Measurements from ENCODE around the gene PRPF19.

The PRPF19 gene

GRCh38 chr11:60938500-60938899, 32.1 kb upstream of the PRPF19 start:
- in situ Hi-C loops (cut with HindIII; ENCODE audit: low sequenced_read_pairs): no loop called here

GRCh38 chr11:60937811-60938210, 31.4 kb upstream of the PRPF19 start:
- in situ Hi-C loops (cut with HindIII; ENCODE audit: low sequenced_read_pairs): no loop called here

DNA sequence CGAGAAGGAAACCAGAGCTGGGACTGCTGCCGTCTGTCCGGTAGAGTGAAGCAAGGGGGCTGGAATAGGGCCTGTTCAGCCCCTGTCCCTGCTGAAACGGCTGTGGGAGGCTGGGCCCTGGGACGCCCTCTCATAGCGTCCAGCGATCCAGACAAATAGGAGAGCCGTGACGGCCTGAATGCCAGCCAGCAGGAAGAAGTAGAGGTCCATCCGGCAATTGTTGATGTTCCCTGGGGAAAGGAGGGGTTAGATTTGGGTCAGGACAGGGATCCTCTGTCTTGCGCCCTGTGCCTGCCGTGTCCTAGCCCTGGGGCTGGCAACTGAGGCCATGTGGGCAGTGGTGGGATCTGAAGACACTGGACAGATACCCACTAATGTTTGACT, 30.8 kb upstream of the PRPF19 start:
- in situ Hi-C loops (cut with HindIII; ENCODE audit: low sequenced_read_pairs): no loop called here

- in situ Hi-C loops (cut with HindIII; ENCODE audit: low sequenced_read_pairs): no loop called here
Measured at GRCh38 chr11:60936467-60937143, 30.2 kb upstream of the PRPF19 start.

GRCh38 chr11:60935676-60936442, 29.5 kb upstream of the PRPF19 start:
- in situ Hi-C loops (cut with HindIII; ENCODE audit: low sequenced_read_pairs): no loop called here

GRCh38 chr11:60934790-60935605, 28.6 kb upstream of the PRPF19 start:
- in situ Hi-C loops (cut with HindIII; ENCODE audit: low sequenced_read_pairs): loop anchor here (5.0 kb wide), 1 partner anchor 92 kb away; no protein-coding TSS in a partner anchor

GRCh38 chr11:60934124-60934789, 27.9 kb upstream of the PRPF19 start:
- in situ Hi-C loops (cut with HindIII; ENCODE audit: low sequenced_read_pairs): loop anchor here (5.0 kb wide), 1 partner anchor 93 kb away; no protein-coding TSS in a partner anchor

DNA sequence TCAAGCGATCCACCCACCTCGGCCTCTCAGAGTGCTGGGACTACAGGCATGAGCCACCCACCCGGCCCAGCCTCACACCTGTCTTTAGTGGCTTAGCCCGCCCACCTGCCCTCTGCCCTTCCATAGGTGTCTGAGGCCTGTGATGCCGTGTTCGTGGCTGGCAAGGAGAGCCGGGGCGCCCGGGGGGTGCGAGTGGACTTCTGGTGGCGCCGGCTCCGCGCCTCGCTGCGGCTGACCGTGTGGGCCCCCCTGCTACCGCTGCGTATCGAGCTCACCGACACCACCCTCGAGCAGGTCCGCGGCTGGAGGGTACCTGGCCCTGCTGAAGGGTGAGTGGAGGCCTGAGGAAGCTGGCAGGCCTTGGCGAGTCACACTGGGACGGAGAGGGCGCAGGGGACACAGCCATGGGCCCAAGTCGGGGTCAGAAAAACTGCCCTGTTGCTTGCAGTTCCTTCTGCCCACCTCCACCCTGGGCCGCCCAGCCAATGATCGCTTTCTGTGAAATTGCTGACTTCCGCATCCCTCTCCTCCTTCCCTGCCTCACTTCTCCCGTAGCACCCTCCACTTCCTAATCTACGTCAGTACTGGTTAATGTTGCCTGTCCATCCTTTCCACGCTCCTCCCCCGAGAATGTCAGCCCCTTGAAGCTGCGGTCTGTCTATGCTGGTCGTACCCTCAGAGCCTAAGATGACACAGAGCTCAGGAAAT, 27.2 kb upstream of the PRPF19 start:
- in situ Hi-C loops (cut with HindIII; ENCODE audit: low sequenced_read_pairs): loop anchor here (5.0 kb wide), 1 partner anchor 94 kb away; no protein-coding TSS in a partner anchor

DNA sequence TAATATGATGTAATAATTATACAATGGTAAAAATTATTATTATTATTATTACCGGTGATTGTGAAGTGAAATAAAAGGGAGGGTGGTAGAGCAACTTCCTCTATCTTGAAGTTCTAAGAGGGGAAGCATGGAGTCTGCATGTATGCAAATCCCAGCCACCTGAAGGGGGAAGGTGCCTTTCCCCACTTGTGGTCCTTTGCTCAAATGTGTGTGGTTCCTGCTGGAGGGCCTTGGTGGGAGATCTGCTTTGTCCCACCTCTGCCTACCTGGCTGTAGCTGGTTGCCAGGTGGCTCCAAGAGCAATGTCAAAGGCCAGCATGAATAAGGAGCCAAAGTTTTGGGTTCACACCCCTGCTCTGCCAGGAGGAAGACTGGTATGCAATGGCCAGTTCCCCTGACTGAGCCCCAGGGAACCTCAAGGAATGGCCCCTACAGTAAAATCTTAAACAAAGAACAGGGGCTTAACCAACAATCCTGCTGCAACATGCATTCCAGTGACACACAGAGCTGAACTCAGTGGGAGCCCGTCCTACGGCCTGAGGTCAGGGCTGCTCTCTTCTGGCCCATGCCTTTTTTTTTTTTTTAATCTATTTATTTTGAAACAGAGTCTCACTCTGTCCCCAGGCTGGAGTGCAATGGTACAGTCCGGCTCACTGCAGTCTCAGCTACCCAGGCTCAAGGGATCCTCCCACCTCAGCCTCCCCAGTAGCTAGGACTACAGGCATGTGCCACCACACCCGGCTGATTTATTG, 26.4 kb upstream of the PRPF19 start:
- in situ Hi-C loops (cut with HindIII; ENCODE audit: low sequenced_read_pairs): loop anchor here (5.0 kb wide), 1 partner anchor 95 kb away; no protein-coding TSS in a partner anchor

DNA sequence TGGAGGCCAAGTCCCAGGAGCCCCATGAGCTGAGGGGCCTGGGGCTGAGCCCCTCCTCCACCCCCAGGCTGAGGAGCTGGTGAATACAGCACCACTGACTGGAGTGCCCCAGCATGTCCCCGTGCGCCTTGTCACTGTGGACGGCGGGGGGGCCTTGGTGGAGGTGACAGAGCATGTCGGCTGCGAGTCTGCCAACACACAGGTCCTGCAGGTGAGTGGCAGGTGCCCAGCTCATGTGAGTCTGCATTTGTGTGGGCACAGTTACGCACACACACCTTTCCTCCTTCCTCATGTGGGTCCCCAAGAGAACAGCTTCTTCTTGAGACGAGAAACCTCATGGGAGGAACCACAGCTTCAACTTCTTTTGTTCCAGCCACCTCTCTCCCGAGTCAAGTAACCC, 25.5 kb upstream of the PRPF19 start:
- in situ Hi-C loops (cut with HindIII; ENCODE audit: low sequenced_read_pairs): loop anchor here (5.0 kb wide), 1 partner anchor 95 kb away; no protein-coding TSS in a partner anchor

GRCh38 chr11:60930394-60930793, 24.0 kb upstream of the PRPF19 start:
- in situ Hi-C loops (cut with HindIII; ENCODE audit: low sequenced_read_pairs): loop anchor here (5.0 kb wide), 1 partner anchor 97 kb away; no protein-coding TSS in a partner anchor

DNA sequence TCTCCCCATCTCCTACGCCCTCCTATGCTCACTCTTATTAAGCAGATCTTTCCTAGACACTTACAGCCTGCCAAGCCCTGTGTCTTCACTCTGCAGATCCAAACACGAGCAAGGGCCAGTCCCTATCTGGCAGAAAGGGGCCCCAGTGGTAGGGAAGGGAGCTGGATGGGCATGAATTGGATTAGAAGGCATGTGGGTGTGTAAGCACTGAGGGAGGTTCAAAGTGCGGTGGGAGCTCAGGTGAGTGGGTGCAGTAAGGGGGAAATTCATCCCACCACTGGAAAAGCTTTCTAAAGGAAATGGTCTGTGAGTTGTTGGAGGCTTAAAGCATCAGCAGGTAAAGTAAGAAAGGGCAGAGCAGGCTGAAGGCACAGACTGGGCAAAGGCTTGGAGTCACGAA, 23.4 kb upstream of the PRPF19 start:
- in situ Hi-C loops (cut with HindIII; ENCODE audit: low sequenced_read_pairs): loop anchor here (5.0 kb wide), 1 partner anchor 98 kb away; no protein-coding TSS in a partner anchor

DNA sequence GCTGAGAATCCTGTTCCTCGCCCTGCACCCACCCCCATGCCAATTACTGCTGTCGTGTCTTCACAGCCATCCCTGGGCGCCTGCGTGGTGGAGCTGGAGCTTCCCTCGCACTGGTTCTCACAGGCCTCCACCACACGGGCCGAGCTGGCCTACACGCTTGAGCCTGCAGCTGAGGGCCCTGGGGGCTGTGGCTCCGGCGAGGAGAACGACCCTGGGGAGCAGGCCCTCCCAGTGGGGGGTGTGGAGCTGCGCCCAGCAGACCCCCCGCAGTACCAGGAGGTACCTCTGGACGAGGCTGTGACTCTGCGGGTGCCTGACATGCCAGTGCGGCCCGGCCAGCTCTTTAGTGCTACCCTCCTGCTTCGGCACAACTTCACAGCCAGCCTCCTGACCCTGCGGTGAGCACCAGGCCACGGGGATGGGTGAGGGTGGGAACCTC, 22.2 kb upstream of the PRPF19 start:
- in situ Hi-C loops (cut with HindIII; ENCODE audit: low sequenced_read_pairs): no loop called here

DNA sequence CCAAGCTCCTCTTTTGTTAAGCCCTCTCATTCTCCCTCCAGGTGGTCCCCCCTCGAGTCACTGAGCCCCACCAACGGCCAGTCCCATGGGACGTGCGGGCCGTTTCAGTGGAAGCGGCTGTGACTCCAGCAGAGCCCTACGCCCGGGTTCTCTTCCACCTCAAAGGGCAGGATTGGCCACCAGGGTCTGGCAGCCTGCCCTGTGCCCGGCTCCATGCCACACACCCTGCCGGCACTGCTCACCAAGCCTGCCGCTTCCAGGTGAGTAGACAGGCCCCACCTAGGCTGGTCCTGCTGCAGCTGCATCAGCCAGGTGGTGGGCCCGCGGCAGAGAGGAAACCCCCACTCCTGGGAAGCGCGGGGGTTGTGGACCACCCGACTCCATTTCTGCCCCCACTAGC, 21.2 kb upstream of the PRPF19 start:
- in situ Hi-C loops (cut with HindIII; ENCODE audit: low sequenced_read_pairs): no loop called here

GRCh38 chr11:60927061-60927592, 20.7 kb upstream of the PRPF19 start:
- in situ Hi-C loops (cut with HindIII; ENCODE audit: low sequenced_read_pairs): no loop called here

DNA sequence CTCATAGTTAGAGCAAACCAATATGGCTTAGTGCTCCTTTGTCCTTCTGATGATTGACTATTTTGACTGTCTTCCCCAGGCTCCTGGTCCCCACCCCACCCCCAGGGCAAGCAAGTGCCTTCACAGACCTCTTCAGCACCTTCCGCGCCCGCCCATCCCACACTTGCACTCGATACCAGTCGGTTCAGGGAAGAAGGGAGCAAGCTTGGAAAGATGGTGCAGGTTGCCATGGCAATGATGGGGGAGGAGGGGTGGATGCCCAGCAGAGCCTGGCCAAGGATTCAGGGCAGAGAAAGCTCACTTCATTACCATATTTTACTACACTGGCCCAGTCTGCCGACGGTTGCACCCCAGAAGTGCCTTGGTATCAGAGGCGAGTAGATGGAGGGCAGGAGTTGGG, 20.1 kb upstream of the PRPF19 start:
- in situ Hi-C loops (cut with HindIII; ENCODE audit: low sequenced_read_pairs): no loop called here

DNA sequence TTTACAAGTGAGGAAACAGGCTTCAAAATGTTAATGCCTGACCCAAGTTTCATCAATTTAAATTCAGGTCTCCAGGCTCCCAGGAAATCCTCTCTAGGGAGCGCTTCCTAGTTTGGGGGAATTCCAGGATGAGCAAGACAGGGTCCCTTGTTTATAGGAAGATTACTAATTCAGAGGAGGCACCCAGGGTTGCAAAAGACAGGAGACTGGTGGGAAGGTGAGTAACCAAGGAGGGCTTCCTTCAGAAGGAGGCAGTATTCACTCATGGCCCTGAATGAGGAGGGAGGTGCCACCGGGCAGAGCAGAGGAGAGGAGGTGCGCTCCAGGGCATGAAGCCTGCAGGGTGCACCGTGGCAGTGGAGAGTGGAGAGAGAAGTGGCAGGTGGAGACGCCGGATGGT, 19.5 kb upstream of the PRPF19 start:
- in situ Hi-C loops (cut with HindIII; ENCODE audit: low sequenced_read_pairs): no loop called here

- in situ Hi-C loops (cut with HindIII; ENCODE audit: low sequenced_read_pairs): no loop called here
Measured at GRCh38 chr11:60924906-60925853, 18.8 kb upstream of the PRPF19 start.
